ENCODE measurements around the gene NACA2. TPM values are rescaled to one million over a fixed set of nuclear protein-coding genes. Genes with fewer than 3 reads are reported as not detected.

Gene NACA2
- total RNA-seq, 1 experiment from 2014 or later, result not detected

GRCh38 chr17:61551255-61551742 is 39.7 kb downstream of the NACA2 start:
- no peak overlapping the region for H3K4me2 ChIP-seq (ENCODE audit: low read length)
- TF ChIP-seq RAD21 (IDR thresholded peaks at IDR 0.05; ENCODE audit: low read depth) (peak; percentile 97), SP1 (IDR thresholded peaks at IDR 0.05; ENCODE audit: low read depth) (no peak), ATF3 (IDR thresholded peaks at IDR 0.05) (no peak), SIN3A (IDR thresholded peaks at IDR 0.05; ENCODE audit: low read depth) (no peak), CTCF (IDR thresholded peaks at IDR 0.05 in 2 of 3, conservative IDR thresholded peaks at IDR 0.05 in 1 of 3; ENCODE audit: borderline replicate concordance in 1 of 3, insufficient read depth in 1 of 3, low read depth in 2 of 3, low read length in 2 of 3) (peak; percentile 82 to 95 (median 94)), REST (IDR thresholded peaks at IDR 0.05; ENCODE audit: low read depth) (no peak), SRF (IDR thresholded peaks at IDR 0.05; ENCODE audit: low read depth) (no peak)
- peaks cover 27 to 30% of the 10 kb centered on the region in 2 experiments for H3K4me1 ChIP-seq (ENCODE audit: control insufficient read depth in 1 of 2, insufficient read depth in 2 of 2, low read length in 2 of 2)
- H3K9me3 ChIP-seq (ENCODE audit: control insufficient read depth in 1 of 2, insufficient read depth in 1 of 2, low read depth in 1 of 2, low read length in 2 of 2), result no peaks in the 10 kb centered on the region
- H3K4me3 ChIP-seq (replicated peaks in 1 of 2; ENCODE audit: low read depth in 1 of 2, low read length in 2 of 2), result no peak overlapping the region
- ATAC-seq (peak; percentile 91), DNase-seq (ENCODE audit: low read depth, low spot score) (peak; percentile 59)
- H3K79me2 ChIP-seq (ENCODE audit: insufficient read depth, low read length), result no peaks in the 10 kb centered on the region
- no peaks in the 10 kb centered on the region for H3K9me2 ChIP-seq (ENCODE audit: insufficient read depth)
- ChIA-PET RAD21 (ENCODE audit: low non-redundant PET in 1 of 2, low total read pairs in 2 of 2, uncharacterized antibody in 2 of 2, unreplicated experiment in 2 of 2) (interaction anchor here in 1 of 2 experiments (1.5 kb wide), 1 partner anchor 134 kb away, joined by 4 read pairs; no protein-coding TSS in a partner anchor), POLR2A (no interaction called here), CTCF (interaction anchor here (0.7 to 1.9 kb wide), 11 partner anchors 9 to 558 kb away, joined by 3 to 14 read pairs (median 5); no protein-coding TSS in a partner anchor)
- intact Hi-C loops (cut with micrococcal nuclease), result loop anchor here (1.0 to 5.0 kb wide), 5 partner anchors 124 to 580 kb away; no protein-coding TSS in a partner anchor
- H3K36me3 ChIP-seq (ENCODE audit: control insufficient read depth in 1 of 2, insufficient read depth in 2 of 2, low read length in 2 of 2), result no peaks in the 10 kb centered on the region
- H3K27me3 ChIP-seq (ENCODE audit: insufficient read depth, low read length), result no peaks in the 10 kb centered on the region
- peak overlapping the region; percentile 79 for H2AFZ ChIP-seq (ENCODE audit: low read depth, low read length, poor library complexity, severe bottlenecking)
- H4K20me1 ChIP-seq (ENCODE audit: insufficient read depth), result no peaks in the 10 kb centered on the region
- BruUV-seq (replicated peaks), result no TSS peak
- H3K9ac ChIP-seq (ENCODE audit: low read length), result no peak overlapping the region
- peak overlapping the region; percentile 63 for H3K27ac ChIP-seq (ENCODE audit: low read depth, low read length)
